Neural progenitor cell (in vitro differentiated cells): ENCODE data around the gene PRKCD. TPM values are rescaled to one million over a fixed set of nuclear protein-coding genes. Genes with fewer than 3 reads are reported as not detected.

Source experiments
- DNase-seq: peaks from one replicate; pipeline ENCODE4 v3.0.0-alpha.2; 2016; ENCODE audit warnings: low spot score
- H2AFZ ChIP-seq: fragments of 200-600 bp; sonication (generic); replicated peaks from 2 replicates; pipeline ENCODE4 v1.6.1; 2016; ENCODE audit warnings: antibody characterized with exemption
- H3F3A ChIP-seq: fragments of 200-600 bp; sonication (generic); 2 replicates; pipeline ENCODE4 v1.6.1; 2016; ENCODE audit warnings: antibody characterized with exemption, low read depth
- H3K27ac ChIP-seq: fragments of 200-600 bp; sonication (generic); 2 replicates; pipeline ENCODE4 v1.5.1; 2016; ENCODE audit warnings: mild to moderate bottlenecking
- H3K27me3 ChIP-seq: fragments of 200-600 bp; sonication (generic); 2 replicates; pipeline ENCODE4 v1.6.1; 2016; ENCODE audit warnings: mild to moderate bottlenecking, moderate library complexity
- H3K36me3 ChIP-seq: fragments of 200-600 bp; sonication (generic); 2 replicates; pipeline ENCODE4 v1.5.1; 2016
- H3K4me1 ChIP-seq: fragments of 200-600 bp; sonication (generic); 2 replicates; pipeline ENCODE4 v1.6.1; 2016; ENCODE audit warnings: mixed run types
- H3K4me2 ChIP-seq: fragments of 200-600 bp; sonication (generic); 2 replicates; pipeline ENCODE4 v1.6.1; 2016
- H3K4me3 ChIP-seq: fragments of 200-600 bp; sonication (generic); 2 replicates; pipeline ENCODE4 v1.5.1; 2016
- H3K79me2 ChIP-seq: fragments of 200-600 bp; sonication (generic); 2 replicates; pipeline ENCODE4 v1.6.1; 2016; ENCODE audit warnings: low read depth
- H3K9ac ChIP-seq: fragments of 200-600 bp; sonication (generic); 2 replicates; pipeline ENCODE4 v1.6.1; 2016
- H3K9me3 ChIP-seq: fragments of 200-600 bp; sonication (generic); 2 replicates; pipeline ENCODE4 v1.5.1; 2016; ENCODE audit warnings: low read depth
- H4K20me1 ChIP-seq: fragments of 200-600 bp; sonication (generic); 2 replicates; pipeline ENCODE4 v1.6.1; 2016; ENCODE audit warnings: low read depth
- H3K27ac Mint-ChIP-seq: 3 replicates; pipeline ENCODE4 v1.8.0; 2021; ENCODE audit warnings: mixed read lengths
- H3K27me3 Mint-ChIP-seq: 2 replicates; pipeline ENCODE4 v1.8.0; 2022; ENCODE audit warnings: low read depth, mild to moderate bottlenecking, inconsistent platforms, moderate library complexity, mixed read lengths; ENCODE audit not compliant: insufficient read depth
- H3K36me3 Mint-ChIP-seq: 3 replicates; pipeline ENCODE4 v1.8.0; 2021; ENCODE audit warnings: mixed read lengths
- H3K4me1 Mint-ChIP-seq: 3 replicates; pipeline ENCODE4 v1.8.0; 2021; ENCODE audit warnings: mixed read lengths
- H3K4me3 Mint-ChIP-seq: 3 replicates; pipeline ENCODE4 v1.8.0; 2021; ENCODE audit warnings: mild to moderate bottlenecking, moderate library complexity, mixed read lengths
- H3K9me3 Mint-ChIP-seq: 3 replicates; pipeline ENCODE4 v1.8.0; 2020; ENCODE audit warnings: mixed read lengths
- EZH2 ChIP-seq: fragments of 200-600 bp; sonication (generic); IDR thresholded peaks from 2 replicates; pipeline ENCODE4 v1.6.1; 2017; ENCODE audit warnings: antibody characterized with exemption, mild to moderate bottlenecking, moderate library complexity
- EZH2phosphoT487 ChIP-seq: fragments of 200-600 bp; sonication (generic); IDR thresholded peaks from 2 replicates; pipeline ENCODE4 v1.6.1; 2017; ENCODE audit warnings: antibody characterized with exemption
- total RNA-seq: library from RNA; depleted of rRNA; stranded (reverse); fragments of >200 nt; gene quantifications from 2 replicates; pipeline ENCODE4 v1.2.3, GENCODE V29; 2015; ENCODE audit warnings: low replicate concordance
- TF ChIP-seq, protein P1 (sequence below): fragments of 200-600 bp; sonication (generic); IDR thresholded peaks from 2 replicates; pipeline ENCODE4 v1.5.1; 2017; ENCODE audit warnings: antibody characterized with exemption, mild to moderate bottlenecking

The PRKCD gene
- total RNA-seq, 1 donor from 2014 or later: 8.9 TPM

GRCh38 chr3:53153264-53153823, 7.7 kb upstream of the PRKCD start:
- H3K4me1 ChIP-seq: no peaks in the 10 kb centered on the region
- Mint-ChIP-seq H3K9me3 (no peaks in the 10 kb centered on the region), H3K27me3 (peaks cover 21% of the 10 kb centered on the region), H3K36me3 (no peaks in the 10 kb centered on the region), H3K27ac (no peak overlapping the region), H3K4me1 (peaks cover 6% of the 10 kb centered on the region), H3K4me3 (peak overlapping the region; percentile 33)
- H3K4me2 ChIP-seq: no peak overlapping the region
- TF ChIP-seq, protein P1, sequence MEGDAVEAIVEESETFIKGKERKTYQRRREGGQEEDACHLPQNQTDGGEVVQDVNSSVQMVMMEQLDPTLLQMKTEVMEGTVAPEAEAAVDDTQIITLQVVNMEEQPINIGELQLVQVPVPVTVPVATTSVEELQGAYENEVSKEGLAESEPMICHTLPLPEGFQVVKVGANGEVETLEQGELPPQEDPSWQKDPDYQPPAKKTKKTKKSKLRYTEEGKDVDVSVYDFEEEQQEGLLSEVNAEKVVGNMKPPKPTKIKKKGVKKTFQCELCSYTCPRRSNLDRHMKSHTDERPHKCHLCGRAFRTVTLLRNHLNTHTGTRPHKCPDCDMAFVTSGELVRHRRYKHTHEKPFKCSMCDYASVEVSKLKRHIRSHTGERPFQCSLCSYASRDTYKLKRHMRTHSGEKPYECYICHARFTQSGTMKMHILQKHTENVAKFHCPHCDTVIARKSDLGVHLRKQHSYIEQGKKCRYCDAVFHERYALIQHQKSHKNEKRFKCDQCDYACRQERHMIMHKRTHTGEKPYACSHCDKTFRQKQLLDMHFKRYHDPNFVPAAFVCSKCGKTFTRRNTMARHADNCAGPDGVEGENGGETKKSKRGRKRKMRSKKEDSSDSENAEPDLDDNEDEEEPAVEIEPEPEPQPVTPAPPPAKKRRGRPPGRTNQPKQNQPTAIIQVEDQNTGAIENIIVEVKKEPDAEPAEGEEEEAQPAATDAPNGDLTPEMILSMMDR: no peak
- TF ChIP-seq EZH2 (no peak), EZH2phosphoT487 (no peak)
- H3K36me3 ChIP-seq: no peaks in the 10 kb centered on the region
- H3K27ac ChIP-seq: no peak overlapping the region
- H3K9me3 ChIP-seq: no peaks in the 10 kb centered on the region
- H3F3A ChIP-seq: no peaks in the 10 kb centered on the region
- H3K9ac ChIP-seq: no peak overlapping the region
- H3K79me2 ChIP-seq: no peaks in the 10 kb centered on the region
- H4K20me1 ChIP-seq: no peaks in the 10 kb centered on the region
- no peak for DNase-seq
- no peak overlapping the region for H2AFZ ChIP-seq
- H3K27me3 ChIP-seq: peaks cover 19% of the 10 kb centered on the region
- H3K4me3 ChIP-seq: no peak overlapping the region

DNA sequence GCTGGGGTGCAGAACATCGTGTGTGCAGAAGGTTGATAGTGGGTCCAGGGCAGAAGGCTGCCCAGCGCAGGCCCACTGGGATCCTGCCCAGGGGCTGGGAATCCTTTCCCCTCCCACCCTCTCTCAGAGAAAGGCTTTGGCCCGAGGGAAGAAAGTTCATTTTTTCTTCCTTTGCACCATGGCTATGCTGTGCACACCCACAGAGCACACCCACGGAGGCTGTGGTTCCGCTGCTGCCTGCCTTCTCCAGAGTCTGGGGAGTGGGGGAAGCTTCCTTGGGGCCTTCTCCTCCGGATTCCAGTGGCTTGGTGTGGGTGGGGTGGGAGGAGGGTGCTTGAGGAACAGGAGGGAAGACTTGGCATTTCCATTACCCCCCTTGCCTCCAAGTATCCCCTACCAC, 7.0 kb upstream of the PRKCD start:
- Mint-ChIP-seq H3K27me3 (peaks cover 26% of the 10 kb centered on the region), H3K4me3 (no peak overlapping the region), H3K27ac (no peak overlapping the region), H3K36me3 (no peaks in the 10 kb centered on the region), H3K4me1 (peaks cover 9% of the 10 kb centered on the region), H3K9me3 (no peaks in the 10 kb centered on the region)
- Histone ChIP-seq H3K4me3 (no peak overlapping the region), H3K27me3 (peaks cover 25% of the 10 kb centered on the region), H3K4me2 (no peak overlapping the region), H3K36me3 (no peaks in the 10 kb centered on the region), H3K79me2 (no peaks in the 10 kb centered on the region), H3F3A (no peaks in the 10 kb centered on the region), H4K20me1 (no peaks in the 10 kb centered on the region), H3K27ac (no peak overlapping the region), H3K9ac (no peak overlapping the region), H3K4me1 (no peaks in the 10 kb centered on the region), H3K9me3 (no peaks in the 10 kb centered on the region), H2AFZ (no peak overlapping the region)
- TF ChIP-seq EZH2phosphoT487: no peak
- TF ChIP-seq EZH2: no peak
- TF ChIP-seq, protein P1: no peak
- no peak for DNase-seq

DNA sequence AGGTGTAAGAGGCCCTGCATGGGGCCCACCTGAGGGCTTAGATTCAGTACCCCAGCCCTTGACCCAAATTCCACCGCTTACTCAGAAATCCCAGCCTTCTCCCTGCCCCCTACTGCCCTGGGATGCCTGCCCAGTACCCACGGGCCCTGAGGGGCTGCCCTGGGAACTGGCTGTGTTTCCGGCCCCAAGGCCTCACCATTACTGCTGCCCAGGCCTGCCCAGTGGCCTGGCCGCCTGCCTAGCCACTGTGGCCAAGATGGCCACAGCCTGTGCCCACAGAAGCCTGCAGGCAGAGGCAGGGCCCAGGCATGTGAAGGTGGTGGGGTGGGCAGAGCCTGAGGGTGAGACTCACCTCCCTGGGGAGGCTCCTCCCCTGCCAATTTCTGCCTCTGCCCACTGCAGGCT, 6.1 kb upstream of the PRKCD start:
- no peak overlapping the region for H3K4me3 ChIP-seq
- H3K27ac Mint-ChIP-seq: no peak overlapping the region
- TF ChIP-seq, protein P1: no peak
- no peak for TF ChIP-seq EZH2
- no peak for TF ChIP-seq EZH2phosphoT487
- no peaks in the 10 kb centered on the region for H3K9me3 ChIP-seq
- peaks cover 9% of the 10 kb centered on the region for H3K4me1 Mint-ChIP-seq
- no peak overlapping the region for H3K4me3 Mint-ChIP-seq
- no peak overlapping the region for H2AFZ ChIP-seq
- peaks cover 9% of the 10 kb centered on the region for H3K4me1 ChIP-seq
- peaks cover 34% of the 10 kb centered on the region for H3K27me3 ChIP-seq
- no peaks in the 10 kb centered on the region for H3K79me2 ChIP-seq
- H3K27me3 Mint-ChIP-seq: peaks cover 33% of the 10 kb centered on the region
- no peak overlapping the region for H3K4me2 ChIP-seq
- no peaks in the 10 kb centered on the region for H3F3A ChIP-seq
- no peaks in the 10 kb centered on the region for H4K20me1 ChIP-seq
- no peaks in the 10 kb centered on the region for H3K36me3 Mint-ChIP-seq
- H3K27ac ChIP-seq: no peak overlapping the region
- H3K36me3 ChIP-seq: no peaks in the 10 kb centered on the region
- no peak for DNase-seq
- H3K9ac ChIP-seq: no peak overlapping the region
- H3K9me3 Mint-ChIP-seq: no peaks in the 10 kb centered on the region
